Stimulated activated CD8-positive, alpha-beta memory T cell treated with anti-CD3 and anti-CD28 coated beads, Interleukin-15, amount 100 ng/mL, for 48 hours (primary cell): ENCODE measurements around the gene IQSEC1.

Source experiments
- DNase-seq, 2 donors: peaks; one replicate each; pipeline ENCODE4 v3.0.0-alpha.2; 2020; ENCODE audit warnings: low read depth in 2 of 2

IQSEC1 gene

DNA sequence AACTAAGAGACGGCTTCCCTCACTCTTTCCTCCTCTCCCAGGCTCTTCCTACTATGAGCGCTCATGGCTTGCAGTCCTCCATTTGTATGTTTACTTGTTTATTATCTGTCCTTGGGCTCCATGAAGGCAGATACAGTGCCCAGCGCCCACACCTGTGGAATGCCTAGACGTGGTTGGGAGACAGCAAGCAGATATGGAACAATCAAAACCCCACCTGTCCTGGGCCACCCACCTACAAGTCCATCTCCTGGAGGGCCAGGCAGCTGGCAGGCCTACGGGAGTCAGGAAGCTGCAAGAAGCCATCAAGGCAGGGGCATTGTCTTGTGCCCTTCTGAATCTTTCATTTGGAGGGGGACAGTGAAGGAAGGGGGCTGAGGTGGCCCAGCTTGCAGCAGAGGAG, 104.7 kb downstream of the IQSEC1 start:
- no peak for DNase-seq

- peak; percentile 77 to 83 for DNase-seq
Observed at GRCh38 chr3:12967606-12968351, 105.5 kb downstream of the IQSEC1 start.

- no peak for DNase-seq
Observed at GRCh38 chr3:12966847-12967605, 106.2 kb downstream of the IQSEC1 start.

- no peak for DNase-seq
Observed at GRCh38 chr3:12965999-12966846, 107.0 kb downstream of the IQSEC1 start.

- no peak for DNase-seq
Observed at GRCh38 chr3:12964711-12965612, 108.3 kb downstream of the IQSEC1 start.

GRCh38 chr3:12963922-12964701, 109.1 kb downstream of the IQSEC1 start:
- DNase-seq: no peak

GRCh38 chr3:12963231-12963896, 109.9 kb downstream of the IQSEC1 start:
- peak in 1 of 2 donors; percentile 37 for DNase-seq

DNA sequence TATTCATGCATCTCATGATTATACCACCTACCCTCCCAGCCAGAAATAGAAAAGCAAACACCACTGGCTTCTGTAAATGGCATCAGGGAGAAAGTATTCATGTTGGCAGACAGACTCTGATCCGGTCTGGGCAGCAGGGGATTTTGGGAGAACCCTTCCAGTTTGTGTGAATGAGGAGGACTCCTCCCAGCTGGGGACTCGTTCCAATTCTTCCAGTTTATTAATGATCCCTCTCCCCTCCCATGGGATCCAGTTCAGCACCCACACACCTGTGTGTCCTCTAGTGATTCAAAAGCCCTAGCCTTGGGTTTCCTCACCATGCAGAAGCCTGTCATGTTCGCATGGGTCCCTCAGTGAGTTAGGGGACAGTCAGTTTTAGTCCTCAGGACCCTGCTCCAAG, 110.9 kb downstream of the IQSEC1 start:
- no peak for DNase-seq

GRCh38 chr3:12961697-12962036, 111.6 kb downstream of the IQSEC1 start:
- DNase-seq: no peak

DNA sequence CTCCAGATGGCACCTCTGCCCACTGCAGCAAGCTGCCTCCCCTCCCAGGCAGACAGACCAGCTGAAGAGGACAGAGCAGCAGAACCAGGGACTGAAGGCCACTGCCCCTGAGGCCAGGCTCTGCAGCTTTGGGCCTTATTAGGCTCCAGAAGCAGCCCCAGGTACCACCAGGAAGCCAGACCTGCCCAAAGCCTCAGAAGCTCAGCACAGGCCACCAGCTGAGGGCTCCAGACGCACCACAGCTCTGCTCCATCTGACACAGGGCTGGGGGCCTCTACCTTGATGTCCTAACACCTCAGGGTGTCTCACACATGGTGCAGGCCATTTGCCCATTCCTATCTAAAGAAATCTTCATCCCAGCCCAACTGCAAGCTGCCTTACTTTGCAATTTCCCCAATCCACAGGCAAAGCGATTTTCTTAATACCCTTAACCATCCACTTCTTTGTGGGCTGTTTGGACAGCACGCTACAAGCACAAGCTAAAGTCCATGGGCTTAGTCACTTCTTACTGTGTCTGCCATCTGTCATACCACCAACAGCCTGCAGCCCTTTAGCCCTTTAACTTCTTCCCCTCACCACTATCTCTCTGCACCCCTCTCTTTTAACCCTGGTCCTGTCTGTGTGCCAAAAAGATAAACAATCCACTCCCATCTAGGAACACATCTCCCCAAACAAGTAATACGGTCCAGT, 112.1 kb downstream of the IQSEC1 start:
- no peak for DNase-seq

DNA sequence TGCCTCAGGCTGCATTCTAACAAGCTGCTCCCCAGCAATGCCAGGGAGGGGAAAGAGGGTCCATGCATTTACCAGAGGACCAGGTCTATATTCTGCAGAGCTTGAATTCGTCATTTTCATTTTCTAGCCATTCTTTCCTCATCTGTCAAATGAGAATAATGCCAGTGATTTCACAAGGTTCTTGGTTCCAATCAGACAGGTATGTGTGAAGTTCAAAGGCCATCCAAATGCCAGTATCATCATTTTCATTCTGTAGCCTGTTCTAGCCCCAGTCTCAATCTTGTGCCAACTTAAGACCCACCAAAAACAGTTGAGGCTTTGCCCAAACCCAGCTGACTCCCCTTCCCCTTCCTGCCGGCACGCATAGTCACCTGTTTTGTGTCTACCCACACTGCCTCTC, 112.7 kb downstream of the IQSEC1 start:
- no peak for DNase-seq

GRCh38 chr3:12959838-12960378, 113.3 kb downstream of the IQSEC1 start:
- DNase-seq: no peak

DNA sequence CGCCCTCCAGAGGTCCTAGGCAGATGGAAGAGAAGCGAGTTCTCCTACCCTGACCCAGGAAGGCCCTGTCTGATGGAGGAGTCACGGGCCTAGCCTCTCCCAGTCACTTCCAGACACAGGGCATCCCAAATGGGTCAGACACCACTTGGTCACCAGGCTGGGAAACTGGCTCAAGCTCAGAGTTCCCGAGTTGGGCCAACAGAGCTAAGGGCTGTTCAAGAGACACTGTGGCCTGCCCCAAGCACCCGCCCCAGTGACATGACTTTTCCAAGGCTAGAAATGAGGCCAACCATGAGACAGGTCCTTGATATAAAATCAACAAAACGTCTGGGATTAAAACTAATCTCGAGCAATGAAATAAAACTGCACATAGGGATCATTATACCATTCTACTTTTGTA, 113.8 kb downstream of the IQSEC1 start:
- no peak for DNase-seq

- no peak for DNase-seq
Observed at GRCh38 chr3:12957824-12958792, 115.1 kb downstream of the IQSEC1 start.

DNA sequence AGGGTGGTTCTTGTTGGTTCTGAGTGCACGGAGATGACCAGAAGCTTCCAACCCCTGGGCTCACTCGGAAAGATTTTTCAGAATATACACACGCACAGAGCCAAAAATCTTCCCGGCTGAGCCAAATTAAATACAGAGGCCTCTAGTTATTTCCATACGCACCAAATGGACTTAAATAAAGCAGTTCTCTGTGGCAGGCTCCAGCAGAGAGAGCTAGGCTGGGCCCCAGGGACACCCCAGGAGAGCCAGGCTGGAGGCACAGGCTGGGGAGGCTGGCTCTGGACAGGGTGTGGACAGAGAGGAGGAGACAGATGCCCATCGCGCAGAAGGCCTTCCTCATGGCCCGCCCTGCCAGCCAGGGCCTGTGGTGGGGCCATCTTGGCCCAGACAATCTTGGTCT, 115.9 kb downstream of the IQSEC1 start:
- no peak for DNase-seq

DNA sequence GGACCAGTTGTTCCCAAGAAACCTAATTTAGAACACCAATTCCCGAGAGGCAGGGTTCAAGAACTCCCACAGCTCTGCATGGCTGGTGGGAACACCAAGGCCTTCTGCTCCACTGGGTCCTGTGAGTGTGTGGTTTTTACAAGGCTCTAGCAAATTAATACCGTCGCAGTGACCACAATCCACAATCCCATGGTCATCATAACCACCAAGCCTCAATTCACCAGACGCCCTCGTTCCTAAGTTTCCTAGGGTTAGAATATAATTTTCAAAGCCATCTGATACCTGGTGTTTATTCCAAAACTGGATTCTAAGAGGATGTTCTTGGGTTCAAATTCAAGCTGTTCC, 116.9 kb downstream of the IQSEC1 start:
- no peak for DNase-seq

DNA sequence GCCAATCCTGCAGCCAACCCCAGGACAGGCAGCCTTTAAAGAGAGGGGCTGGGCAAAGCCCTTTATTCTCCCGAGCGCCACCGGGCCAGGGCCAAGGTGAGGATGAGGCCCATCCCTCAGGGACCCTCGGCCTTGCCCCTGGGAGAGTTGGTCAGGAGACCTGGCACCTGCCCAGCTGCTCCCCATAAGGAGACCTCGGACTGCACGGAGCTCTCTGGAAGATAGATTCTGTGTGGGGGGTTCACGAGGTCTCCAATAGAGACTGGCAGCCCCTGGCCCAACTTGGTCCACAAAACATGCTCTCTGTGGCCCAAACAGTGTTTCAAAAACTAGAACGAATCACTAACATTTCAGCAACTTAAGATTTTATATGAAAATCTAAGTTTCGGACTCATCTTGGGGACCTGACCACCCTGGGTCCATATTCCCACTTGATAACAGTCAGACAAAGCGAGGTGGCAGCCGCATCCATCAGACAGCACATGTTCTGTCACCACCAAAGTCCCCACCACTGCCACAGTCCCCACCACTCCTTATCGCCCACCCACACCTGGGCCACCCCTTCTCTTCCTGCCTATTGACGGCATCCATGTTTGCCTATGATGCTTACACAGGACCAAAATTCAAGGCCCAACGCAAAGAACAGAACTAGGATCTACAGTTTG, 117.4 kb downstream of the IQSEC1 start:
- DNase-seq: no peak
